GM12892 (cell line): Measurements from ENCODE around the gene ADAMTSL1.

ENCODE experiments used
- POLR2A ChIP-seq: IDR thresholded peaks from 2 replicates; pipeline ENCODE4 v1.6.1; 2011; ENCODE audit warnings: low read depth, low read length, control low read depth
- POLR2AphosphoS5 ChIP-seq: IDR thresholded peaks from 2 replicates; pipeline ENCODE4 v1.6.1; 2011; ENCODE audit warnings: low read depth, low read length, control low read depth
- TAF1 ChIP-seq: IDR thresholded peaks from 2 replicates; pipeline ENCODE4 v1.6.1; 2011; ENCODE audit warnings: low read depth, mild to moderate bottlenecking, control low read depth, low read length, borderline replicate concordance

DNA sequence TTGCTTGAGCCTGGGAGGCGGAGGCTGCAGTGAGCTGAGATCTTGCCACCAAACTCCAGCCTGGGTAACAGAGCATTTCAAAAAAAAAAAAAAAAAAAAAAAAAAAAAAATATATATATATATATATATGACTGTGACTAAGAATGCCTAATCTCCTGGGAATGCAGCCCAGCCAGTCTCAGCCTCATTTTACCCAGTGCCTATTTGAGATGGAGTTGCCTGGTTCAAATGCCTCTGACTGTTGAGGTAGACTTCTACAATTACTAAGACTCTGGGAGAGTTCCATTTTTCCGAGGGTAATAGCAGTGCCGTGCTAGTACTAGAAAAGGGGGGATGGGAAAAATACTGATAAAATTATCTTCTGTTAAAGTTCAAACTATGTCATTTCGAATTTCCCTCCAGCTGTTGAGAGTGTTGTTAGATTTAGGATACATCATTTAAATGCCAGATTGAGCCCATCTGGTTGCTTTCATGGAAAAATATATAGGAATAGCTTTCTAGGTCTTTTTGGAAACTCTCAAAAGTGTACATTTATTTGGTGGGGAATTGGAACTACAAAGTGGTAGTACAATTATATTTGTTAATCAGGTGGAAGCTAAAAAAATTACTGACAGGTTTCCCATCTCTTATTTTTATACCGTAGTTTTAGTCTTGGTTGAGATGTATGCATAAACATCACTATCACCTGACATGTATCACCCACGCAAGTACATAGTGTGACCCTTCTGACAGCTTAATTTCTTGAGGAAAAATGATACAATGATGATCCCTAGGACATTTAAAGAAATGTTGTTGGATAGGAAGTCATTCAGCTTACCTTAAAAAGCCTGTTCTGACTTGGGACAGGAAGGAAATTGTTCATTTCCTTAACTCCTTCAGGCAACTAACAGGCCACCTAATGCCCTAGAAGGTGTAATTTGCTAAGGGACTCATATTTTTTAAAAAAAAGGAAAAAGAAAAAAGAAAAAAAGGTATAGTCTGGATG, 214.9 kb downstream of the ADAMTSL1 start:
- TF ChIP-seq POLR2AphosphoS5 (no peak), POLR2A (no peak), TAF1 (no peak)
